RWPE2 (cell line): ENCODE results near the gene YJU2.

Experiments used
- ATAC-seq: fragments of 200-7000 bp; cut with Tn5 transposase; 3 replicates; pipeline ENCODE4 v1.9.1; 2021; ENCODE audit warnings: low read depth
- DNase-seq: peaks from one replicate; pipeline ENCODE4 v3.0.0-alpha.2; 2020; ENCODE audit warnings: low spot score
- H3K27ac ChIP-seq: fragments of 450-650 bp; 2 replicates; pipeline ENCODE4 v1.5.1; 2017; ENCODE audit warnings: mild to moderate bottlenecking; ENCODE audit not compliant: poor library complexity, severe bottlenecking
- H3K27me3 ChIP-seq: fragments of 250-450 bp; sonication (Bioruptor Pico); 2 replicates; pipeline ENCODE4 v1.5.1; 2021; ENCODE audit warnings: mild to moderate bottlenecking, moderate library complexity; ENCODE audit not compliant: insufficient read depth, poor library complexity, severe bottlenecking
- H3K36me3 ChIP-seq: fragments of 250-450 bp; sonication (Bioruptor Pico); 2 replicates; pipeline ENCODE4 v1.5.1; 2020; ENCODE audit warnings: low read depth, mild to moderate bottlenecking, moderate library complexity
- H3K4me1 ChIP-seq: fragments of 250-450 bp; sonication (Bioruptor Pico); 2 replicates; pipeline ENCODE4 v1.5.1; 2021; ENCODE audit warnings: mild to moderate bottlenecking, moderate library complexity; ENCODE audit not compliant: insufficient read depth, poor library complexity, severe bottlenecking
- H3K4me3 ChIP-seq: fragments of 250-450 bp; sonication (Bioruptor Pico); 2 replicates; pipeline ENCODE4 v1.5.1; 2021; ENCODE audit warnings: mild to moderate bottlenecking, moderate library complexity; ENCODE audit not compliant: severe bottlenecking
- H3K9me3 ChIP-seq: fragments of 250-450 bp; sonication (Bioruptor Pico); 2 replicates; pipeline ENCODE4 v1.5.1; 2021; ENCODE audit warnings: mild to moderate bottlenecking, moderate library complexity; ENCODE audit not compliant: severe bottlenecking
- TF ChIP-seq, protein P1 (sequence below): fragments of 450-650 bp; IDR thresholded peaks from one replicate; pipeline ENCODE4 v1.5.1; 2017; ENCODE audit warnings: mild to moderate bottlenecking, moderate library complexity; ENCODE audit not compliant: poor library complexity, severe bottlenecking

Gene YJU2

GRCh38 chr19:4310247-4311121 is 63.6 kb downstream of the YJU2 start:
- Histone ChIP-seq H3K27ac (no peak overlapping the region), H3K36me3 (peaks cover 5% of the 10 kb centered on the region; the same call in 1 of the 2 replicates), H3K4me3 (no peak overlapping the region), H3K27me3 (no peaks in the 10 kb centered on the region), H3K4me1 (no peaks in the 10 kb centered on the region), H3K9me3 (no peaks in the 10 kb centered on the region)
- TF ChIP-seq, protein P1, sequence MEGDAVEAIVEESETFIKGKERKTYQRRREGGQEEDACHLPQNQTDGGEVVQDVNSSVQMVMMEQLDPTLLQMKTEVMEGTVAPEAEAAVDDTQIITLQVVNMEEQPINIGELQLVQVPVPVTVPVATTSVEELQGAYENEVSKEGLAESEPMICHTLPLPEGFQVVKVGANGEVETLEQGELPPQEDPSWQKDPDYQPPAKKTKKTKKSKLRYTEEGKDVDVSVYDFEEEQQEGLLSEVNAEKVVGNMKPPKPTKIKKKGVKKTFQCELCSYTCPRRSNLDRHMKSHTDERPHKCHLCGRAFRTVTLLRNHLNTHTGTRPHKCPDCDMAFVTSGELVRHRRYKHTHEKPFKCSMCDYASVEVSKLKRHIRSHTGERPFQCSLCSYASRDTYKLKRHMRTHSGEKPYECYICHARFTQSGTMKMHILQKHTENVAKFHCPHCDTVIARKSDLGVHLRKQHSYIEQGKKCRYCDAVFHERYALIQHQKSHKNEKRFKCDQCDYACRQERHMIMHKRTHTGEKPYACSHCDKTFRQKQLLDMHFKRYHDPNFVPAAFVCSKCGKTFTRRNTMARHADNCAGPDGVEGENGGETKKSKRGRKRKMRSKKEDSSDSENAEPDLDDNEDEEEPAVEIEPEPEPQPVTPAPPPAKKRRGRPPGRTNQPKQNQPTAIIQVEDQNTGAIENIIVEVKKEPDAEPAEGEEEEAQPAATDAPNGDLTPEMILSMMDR, result no peak
- DNase-seq, result no peak
- no peak for ATAC-seq

DNA sequence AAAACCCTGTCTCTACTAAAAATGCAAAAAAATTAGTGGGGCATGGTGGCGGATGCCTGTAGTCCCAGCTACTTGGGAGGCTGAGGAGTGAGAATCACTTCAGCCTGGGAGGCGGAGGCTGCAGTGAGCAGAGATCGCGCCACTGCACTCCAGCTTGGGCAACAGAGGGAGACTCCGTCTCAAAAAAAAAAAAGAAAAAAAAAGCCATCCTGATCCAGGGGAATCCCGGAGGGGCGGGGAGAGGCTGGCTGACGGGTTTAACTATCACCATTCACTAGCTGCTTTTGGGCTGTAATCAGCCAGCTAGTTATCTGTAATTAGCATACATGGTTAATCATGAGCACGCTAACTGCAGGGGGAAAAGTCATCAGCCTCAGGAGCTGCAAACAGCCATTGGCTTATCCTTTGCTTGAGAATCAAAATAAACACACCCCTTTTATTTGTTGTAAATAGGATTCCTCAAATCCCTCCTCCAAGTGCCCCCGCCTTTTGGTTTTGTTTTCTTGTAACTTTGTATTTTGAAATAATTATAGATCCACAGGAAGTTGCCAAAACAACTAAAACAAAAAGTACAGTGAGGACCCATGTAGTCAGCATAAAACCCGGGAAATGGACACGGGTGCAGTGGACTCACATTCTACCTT is 67.1 kb downstream of the YJU2 start:
- Histone ChIP-seq H3K9me3 (no peaks in the 10 kb centered on the region), H3K27ac (no peak overlapping the region), H3K4me3 (no peak overlapping the region), H3K4me1 (no peaks in the 10 kb centered on the region), H3K27me3 (no peaks in the 10 kb centered on the region), H3K36me3 (peaks cover 5% of the 10 kb centered on the region; the same call in 1 of the 2 replicates)
- no peak for ATAC-seq
- TF ChIP-seq, protein P1, result no peak
- DNase-seq, result no peak

GRCh38 chr19:4316956-4317355 is 70.1 kb downstream of the YJU2 start:
- H3K9me3 ChIP-seq, result peaks cover 2% of the 10 kb centered on the region
- H3K27me3 ChIP-seq, result no peaks in the 10 kb centered on the region
- ATAC-seq (no peak), DNase-seq (no peak)
- H3K27ac ChIP-seq, result no peak overlapping the region
- no peaks in the 10 kb centered on the region for H3K36me3 ChIP-seq
- H3K4me3 ChIP-seq, result no peak overlapping the region
- TF ChIP-seq, protein P1, result no peak
- no peaks in the 10 kb centered on the region for H3K4me1 ChIP-seq

- DNase-seq (no peak), ATAC-seq (no peak)
- Histone ChIP-seq H3K27me3 (no peaks in the 10 kb centered on the region), H3K4me3 (no peak overlapping the region), H3K27ac (no peak overlapping the region), H3K4me1 (no peaks in the 10 kb centered on the region), H3K9me3 (peaks cover 2% of the 10 kb centered on the region), H3K36me3 (no peaks in the 10 kb centered on the region)
- TF ChIP-seq, protein P1, result no peak
Measured at GRCh38 chr19:4318460-4318859, 71.6 kb downstream of the YJU2 start.
